Adrenal gland (tissue), 19 donors: Measurements from ENCODE around the gene ITM2A. TPM values are rescaled to one million over a fixed set of nuclear protein-coding genes. Genes with fewer than 3 reads are reported as not detected.

Experiments used
- DNase-seq, 7 donors: peaks; one replicate each; pipeline ENCODE4 v3.0.0-alpha.2; 2019 to 2020
- H3K27ac ChIP-seq, 5 donors: fragments of 200-600 bp; sonication (generic) in 4 of 5; 1 replicate in 3 of 5; 2 replicates in 2 of 5; pipeline versions ENCODE4 v1.5.1 to v1.8.0; 2016 to 2020; ENCODE audit warnings: mild to moderate bottlenecking in 1 of 5
- H3K27me3 ChIP-seq: fragments of 200-600 bp; 2 replicates; pipeline ENCODE4 v1.8.0; 2021
- H3K36me3 ChIP-seq, 2 donors: fragments of 200-600 bp; replicated peaks in 1 of 2; 1 replicate in 1 of 2; 2 replicates in 1 of 2; pipeline versions ENCODE4 v1.5.1 to v1.8.0; 2018 to 2022
- H3K4me1 ChIP-seq, 2 donors: fragments of 200-600 bp; replicated peaks in 1 of 2; 1 replicate in 1 of 2; 2 replicates in 1 of 2; pipeline versions ENCODE4 v1.5.1 to v1.8.0; 2018 to 2021
- H3K4me3 ChIP-seq, 4 donors: fragments of 200-600 bp; sonication (generic) in 3 of 4; one replicate each; pipeline ENCODE4 v1.5.1; 2016 to 2018
- H3K9me3 ChIP-seq, 3 donors: fragments of 200-600 bp; sonication (generic) in 1 of 3; replicated peaks in 1 of 3; 1 replicate in 2 of 3; 2 replicates in 1 of 3; pipeline versions ENCODE4 v1.5.1 to v1.8.0; 2016 to 2021
- CTCF ChIP-seq, 6 experiments: fragments of 450-650 bp in 4 of 6; fragments of 200-600 bp in 2 of 6; sonication (generic) in 1 of 6; IDR thresholded peaks; 1 replicate in 5 of 6; 2 replicates in 1 of 6; pipeline versions ENCODE4 v1.5.1 to v1.8.0; 2016 to 2021; ENCODE audit warnings: antibody characterized with exemption in 6 of 6, mild to moderate bottlenecking in 2 of 6, moderate library complexity in 1 of 6
- POLR2A ChIP-seq, 2 donors: fragments of 450-650 bp; IDR thresholded peaks; one replicate each; pipeline ENCODE4 v1.6.1; 2017; ENCODE audit warnings: antibody characterized with exemption in 2 of 2, mild to moderate bottlenecking in 2 of 2, moderate library complexity in 1 of 2
- WGBS, 4 donors: extraction: QIAGEN DNeasy Blood & Tissue Kit in 2 of 4; methylation state at CpG; one replicate each; pipeline versions ENCODE4 v1.1.5 to v1.1.7; 2013 to 2017; 5-methylcytosine and 5-hydroxymethylcytosine counted together
- intact Hi-C, 2 donors: fragments of 100-400 bp; cut with DNase I; formaldehyde crosslinking; loops; one replicate each; pipeline versions ENCODE4 v1.14.1 to v1.15.0; 2022 to 2023
- long read RNA-seq, 10 donors: library from polyadenylated mRNA in 3 of 10; unstranded in 2 of 10; stranded (forward) in 1 of 10; transcript quantifications; one replicate each; pipeline ENCODE4 v2.0.0 and lab custom pipeline, GENCODE V29; 2021 to 2026
- polyA plus RNA-seq, 3 donors: library from polyadenylated mRNA; stranded (reverse); fragments of 200-250 nt in 2 of 3; fragments of 350-450 nt in 1 of 3; fragmentation: Illumina TruSeq in 1 of 3; extraction: RNeasy Lipid Tissue Mini Kit (QIAGEN cat#74804) in 1 of 3; gene quantifications; one replicate each; pipeline ENCODE4 v1.2.3, GENCODE V29; 2013 to 2014
- total RNA-seq, 9 donors: library from RNA; depleted of rRNA in 4 of 9; stranded (reverse); fragments of >200 nt in 4 of 9; fragments of 120-200 nt in 1 of 9; fragmentation: NEBNext Ultra II Directional in 1 of 9; extraction: Animal tissue kit (Norgen Biotek cat#: 25700) in 1 of 9; gene quantifications; one replicate each; pipeline versions ENCODE4 v1.1.0 to v1.2.4, GENCODE V29; 2013 to 2023
- donor health status: healthy with polysubstance abuse.
- donor health status: Bipolar disorder and iron deficiency.
- donor health status: DM: yes; HTN: yes; CAD: no.
- donor health status: DM: no; HTN: no; CAD: no.
- donor health status: DM: no; HTN: no; CAD: no.
- donor health status: DM: yes; HTN: yes; CAD: no.

Gene ITM2A
- total RNA-seq (10 to 100 TPM in 5 of 9 donors, 1 to 10 TPM in 4; 6.8 to 23.1 (median 11.3) TPM), polyA plus RNA-seq (10 to 100 TPM in 2 of 3 donors, 1 to 10 TPM in 1; 5.7 to 13.7 (median 12.3) TPM)
- long read RNA-seq, donor 1, partial matches to known transcripts: 0 of 1 reads
- long read RNA-seq, donor 1, other reads (novel, unspliced or antisense): 0 of 1 reads
- long read RNA-seq, donor 2, partial matches to known transcripts: 6 of 7 reads
- long read RNA-seq, donor 2, other reads (novel, unspliced or antisense): 0 of 7 reads
- long read RNA-seq, donor 3, partial matches to known transcripts: 0 of 2 reads
- long read RNA-seq, donor 3, other reads (novel, unspliced or antisense): 0 of 2 reads
- long read RNA-seq, donor 4, partial matches to known transcripts: 0 of 6 reads
- long read RNA-seq, donor 4, other reads (novel, unspliced or antisense): 0 of 6 reads
- long read RNA-seq, donor 5, transcript ITM2A-201 (6 exons, 1,641 nt): major isoform, 25 of 28 reads
- long read RNA-seq, donor 5, partial matches to known transcripts: 0 of 28 reads
- long read RNA-seq, donor 5, other reads (novel, unspliced or antisense): 1 of 28 reads
- long read RNA-seq, donor 6, transcript ITM2A-201 (6 exons, 1,641 nt): major isoform, 9 of 12 reads
- long read RNA-seq, donor 6, partial matches to known transcripts: 0 of 12 reads
- long read RNA-seq, donor 6, other reads (novel, unspliced or antisense): 2 of 12 reads
- long read RNA-seq, donor 7, transcript ITM2A-201 (6 exons, 1,641 nt): major isoform, 8 of 41 reads
- long read RNA-seq, donor 7, partial matches to known transcripts: 33 of 41 reads
- long read RNA-seq, donor 7, other reads (novel, unspliced or antisense): 0 of 41 reads
- long read RNA-seq, donor 8, partial matches to known transcripts: 10 of 12 reads
- long read RNA-seq, donor 8, other reads (novel, unspliced or antisense): 0 of 12 reads
- long read RNA-seq, donor 9, partial matches to known transcripts: 9 of 11 reads
- long read RNA-seq, donor 9, other reads (novel, unspliced or antisense): 0 of 11 reads
- long read RNA-seq, donor 10, partial matches to known transcripts: 13 of 17 reads
- long read RNA-seq, donor 10, other reads (novel, unspliced or antisense): 0 of 17 reads

GRCh38 chrX:79366873-79367749 lies at the start of gene ITM2A:
ITM2A (minus strand) TSS chrX:79367334; CDS start chrX:79367215, 119 bp downstream.
- H3K4me1 ChIP-seq: no peaks in the 10 kb centered on the region
- intact Hi-C loops: no loop called here
- peak within 1 kb of the TSS in 1 of 4 donors; percentile 39 for H3K4me3 ChIP-seq
- no peaks in the 10 kb centered on the region for H3K36me3 ChIP-seq
- WGBS, 4 donors: 2 to 32% (median 18%) methylated on average over 10 to 38 of the region's 38 CpGs
- H3K27ac ChIP-seq: peak within 1 kb of the TSS in 1 of 5 donors; percentile 63
- H3K9me3 ChIP-seq: no peaks in the 10 kb centered on the region
- peak in 4 of 7 donors; percentile 1 to 17 (median 14) for DNase-seq
- H3K27me3 ChIP-seq: peaks cover 26% of the 10 kb centered on the region
- no peak for TF ChIP-seq POLR2A (IDR thresholded peaks at IDR 0.05)

- Histone ChIP-seq H3K27me3 (peaks cover 17% of the 10 kb centered on the region), H3K9me3 (no peaks in the 10 kb centered on the region), H3K4me1 (no peaks in the 10 kb centered on the region), H3K27ac (no peak overlapping the region), H3K4me3 (no peak overlapping the region), H3K36me3 (no peaks in the 10 kb centered on the region)
- no peak for DNase-seq
- intact Hi-C loops: no loop called here
- TF ChIP-seq POLR2A (IDR thresholded peaks at IDR 0.05) (no peak), CTCF (IDR thresholded peaks at IDR 0.05) (no peak)
- 27 to 57% (median 41%) methylated on average over 2 of the region's 2 CpGs for WGBS, 4 donors
Measured at GRCh38 chrX:79415056-79415455, 47.9 kb upstream of the ITM2A start.

- H3K4me3 ChIP-seq: no peak overlapping the region
- no peak overlapping the region for H3K27ac ChIP-seq
- no peaks in the 10 kb centered on the region for H3K4me1 ChIP-seq
- no peaks in the 10 kb centered on the region for H3K9me3 ChIP-seq
- WGBS, 4 donors: 47 to 63% (median 55%) methylated on average over 7 of the region's 7 CpGs
- TF ChIP-seq POLR2A (IDR thresholded peaks at IDR 0.05) (no peak), CTCF (IDR thresholded peaks at IDR 0.05) (no peak)
- no peak for DNase-seq
- peaks cover 17% of the 10 kb centered on the region for H3K27me3 ChIP-seq
- intact Hi-C loops: no loop called here
- H3K36me3 ChIP-seq: no peaks in the 10 kb centered on the region
Measured at GRCh38 chrX:79413963-79414362, 46.8 kb upstream of the ITM2A start.

GRCh38 chrX:79412972-79413371 lies 45.8 kb upstream of the ITM2A start:
- DNase-seq: no peak
- H3K36me3 ChIP-seq: no peaks in the 10 kb centered on the region
- peak overlapping the region in 1 of 4 donors; percentile 26 for H3K4me3 ChIP-seq
- TF ChIP-seq CTCF (IDR thresholded peaks at IDR 0.05): peak in 2 of 6 experiments; percentile 27 to 45
- TF ChIP-seq POLR2A (IDR thresholded peaks at IDR 0.05): no peak
- 12 to 25% (median 19%) methylated on average over 6 of the region's 6 CpGs for WGBS, 4 donors
- H3K9me3 ChIP-seq: no peaks in the 10 kb centered on the region
- no peaks in the 10 kb centered on the region for H3K4me1 ChIP-seq
- intact Hi-C loops: no loop called here
- peaks cover 16% of the 10 kb centered on the region for H3K27me3 ChIP-seq
- H3K27ac ChIP-seq: no peak overlapping the region
